ENCODE data around the gene CAPZB. TPM values are rescaled to one million over a fixed set of nuclear protein-coding genes. Genes with fewer than 3 reads are reported as not detected.

The CAPZB gene
- total RNA-seq: 100 to 1,000 TPM in 8 of 9 donors, 10 to 100 TPM in 1; 77.8 to 348 (median 237) TPM
- polyA plus RNA-seq: 100 to 1,000 TPM; 228 to 255 TPM
- long read RNA-seq, donor 1, transcript CAPZB-203 (10 exons, 1,686 nt): major isoform, 108 of 158 reads
- long read RNA-seq, donor 1, transcript CAPZB-201 (9 exons, 858 nt): minor isoform, 17 of 158 reads
- long read RNA-seq, donor 1, partial matches to known transcripts: 7 of 158 reads
- long read RNA-seq, donor 1, other reads (novel, unspliced or antisense): 25 of 158 reads
- long read RNA-seq, donor 2, transcript CAPZB-203 (10 exons, 1,686 nt): major isoform, 554 of 734 reads
- long read RNA-seq, donor 2, transcript CAPZB-201 (9 exons, 858 nt): minor isoform, 130 of 734 reads
- long read RNA-seq, donor 2, partial matches to known transcripts: 25 of 734 reads
- long read RNA-seq, donor 2, other reads (novel, unspliced or antisense): 24 of 734 reads
- long read RNA-seq, donor 3, transcript CAPZB-201 (9 exons, 858 nt): minor isoform, 26 of 128 reads
- long read RNA-seq, donor 3, transcript CAPZB-203 (10 exons, 1,686 nt): major isoform, 79 of 128 reads
- long read RNA-seq, donor 3, partial matches to known transcripts: 8 of 128 reads
- long read RNA-seq, donor 3, other reads (novel, unspliced or antisense): 15 of 128 reads

- Histone ChIP-seq H3K4me1 (peaks cover 18 to 64% (median 53%) of the 10 kb centered on the region in 12 donors), H3K27ac (peak within 1 kb of the TSS; percentile 95 to 100 (median 98)), H3K27me3 (no peaks in the 10 kb centered on the region), H3K9me3 (no peaks in the 10 kb centered on the region), H3K4me3 (peak within 1 kb of the TSS; percentile 70 to 100 (median 98)), H3K36me3 (peaks cover 0 to 27% (median 0%) of the 10 kb centered on the region in 9 donors)
- TF ChIP-seq POLR2A (IDR thresholded peaks at IDR 0.05): peak in 1 of 2 donors; percentile 88
- TF ChIP-seq, protein P1, sequence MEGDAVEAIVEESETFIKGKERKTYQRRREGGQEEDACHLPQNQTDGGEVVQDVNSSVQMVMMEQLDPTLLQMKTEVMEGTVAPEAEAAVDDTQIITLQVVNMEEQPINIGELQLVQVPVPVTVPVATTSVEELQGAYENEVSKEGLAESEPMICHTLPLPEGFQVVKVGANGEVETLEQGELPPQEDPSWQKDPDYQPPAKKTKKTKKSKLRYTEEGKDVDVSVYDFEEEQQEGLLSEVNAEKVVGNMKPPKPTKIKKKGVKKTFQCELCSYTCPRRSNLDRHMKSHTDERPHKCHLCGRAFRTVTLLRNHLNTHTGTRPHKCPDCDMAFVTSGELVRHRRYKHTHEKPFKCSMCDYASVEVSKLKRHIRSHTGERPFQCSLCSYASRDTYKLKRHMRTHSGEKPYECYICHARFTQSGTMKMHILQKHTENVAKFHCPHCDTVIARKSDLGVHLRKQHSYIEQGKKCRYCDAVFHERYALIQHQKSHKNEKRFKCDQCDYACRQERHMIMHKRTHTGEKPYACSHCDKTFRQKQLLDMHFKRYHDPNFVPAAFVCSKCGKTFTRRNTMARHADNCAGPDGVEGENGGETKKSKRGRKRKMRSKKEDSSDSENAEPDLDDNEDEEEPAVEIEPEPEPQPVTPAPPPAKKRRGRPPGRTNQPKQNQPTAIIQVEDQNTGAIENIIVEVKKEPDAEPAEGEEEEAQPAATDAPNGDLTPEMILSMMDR (IDR thresholded peaks at IDR 0.05): no peak
- ATAC-seq: peak; percentile 85 to 95 (median 93)
- intact Hi-C loops (cut with DNase I): loop anchor here (2.0 to 10.0 kb wide), 12 partner anchors 48 to 167 kb away; partner anchors contain the start of gene NBL1 (in 3 of the 10)
- DNase-seq: peak; percentile 97 to 98 (median 97)
- 0 to 2% (median 0%) methylated on average over 22 to 106 of the region's 106 CpGs for WGBS, 4 donors
Observed at GRCh38 chr1:19485362-19486187, at the start of gene CAPZB. Gene CAPZB, minus strand, starts transcription at chr1:19485539. Its CDS starts 101 bp downstream, at chr1:19485438.

GRCh38 chr1:19534281-19534680 lies 48.9 kb upstream of the CAPZB start:
- no peak for TF ChIP-seq POLR2A (IDR thresholded peaks at IDR 0.05)
- TF ChIP-seq, protein P1 (IDR thresholded peaks at IDR 0.05): no peak
- no peak for ATAC-seq
- H3K4me1 ChIP-seq: peaks cover 0 to 23% (median 8%) of the 10 kb centered on the region in 12 donors
- H3K27ac ChIP-seq: peak overlapping the region in 7 of 12 donors; percentile 16 to 86 (median 24)
- H3K36me3 ChIP-seq: no peaks in the 10 kb centered on the region
- peaks cover 0 to 23% (median 7%) of the 10 kb centered on the region in 12 donors for H3K9me3 ChIP-seq
- DNase-seq: no peak
- H3K27me3 ChIP-seq: no peaks in the 10 kb centered on the region
- no peak overlapping the region for H3K4me3 ChIP-seq
- intact Hi-C loops (cut with DNase I): no loop called here
- 90 to 95% (median 94%) methylated on average over 5 of the region's 5 CpGs for WGBS, 4 donors

DNA sequence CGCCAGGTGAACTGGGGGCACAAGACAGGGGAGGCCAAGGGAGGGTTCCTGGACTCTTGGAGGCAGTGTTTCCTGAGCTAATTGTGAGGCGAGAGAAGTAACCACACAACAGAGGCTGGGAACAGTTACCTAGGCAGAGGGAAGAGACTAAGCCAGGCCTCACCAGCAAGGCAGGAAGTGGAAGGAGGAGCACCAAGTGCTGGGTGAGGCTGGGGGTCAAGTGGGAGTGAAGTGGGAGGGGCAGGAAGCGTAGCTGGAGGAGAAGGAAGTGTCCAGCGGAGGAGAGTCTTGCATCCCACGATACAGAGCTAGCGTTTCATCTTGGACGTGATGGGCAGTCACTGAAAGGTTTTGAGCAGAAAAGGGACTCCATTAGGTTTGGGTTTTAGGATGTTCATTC lies 48.3 kb upstream of the CAPZB start:
- ATAC-seq: peak; percentile 12 to 79 (median 78)
- peak overlapping the region in 8 of 12 donors; percentile 16 to 86 (median 32) for H3K27ac ChIP-seq

More for the DNA sequence above, 48.3 kb upstream of the CAPZB start:
- Histone ChIP-seq H3K4me3 (peak overlapping the region in 2 of 12 donors; percentile 10 to 12), H3K27me3 (no peaks in the 10 kb centered on the region), H3K9me3 (peaks cover 0 to 23% (median 7%) of the 10 kb centered on the region in 12 donors), H3K4me1 (peaks cover 0 to 28% (median 9%) of the 10 kb centered on the region in 12 donors), H3K36me3 (no peaks in the 10 kb centered on the region)
- no peak for TF ChIP-seq POLR2A (IDR thresholded peaks at IDR 0.05)
- TF ChIP-seq, protein P1 (IDR thresholded peaks at IDR 0.05): no peak
- 48 to 69% (median 65%) methylated on average over 7 of the region's 7 CpGs for WGBS, 4 donors
- intact Hi-C loops (cut with DNase I): no loop called here
- DNase-seq: peak in 4 of 5 donors; percentile 56 to 64 (median 62)
